Measurements from ENCODE around the gene WDR62. TPM values are rescaled to one million over a fixed set of nuclear protein-coding genes. Genes with fewer than 3 reads are reported as not detected.

Gene WDR62
- total and polyA plus RNA-seq, 10 of the 15 experiments (the other 5 are each of a cell fraction or from before 2014, with no cell fraction given) = 0.08 to 20.6 (median 10.9) TPM

- no peak for ATAC-seq
- no peaks in the 10 kb centered on the region for H3K9me3 ChIP-seq (replicated peaks; ENCODE audit: control insufficient read depth, insufficient read depth, low read length)
- H4K20me1 ChIP-seq (ENCODE audit: control insufficient read depth, insufficient read depth) = no peaks in the 10 kb centered on the region
- H3K79me2 ChIP-seq (ENCODE audit: control insufficient read depth, insufficient read depth, low read length) = peaks cover 20% of the 10 kb centered on the region
- 94% methylated on average over 12 of the region's 12 CpGs for WGBS (ENCODE audit: insufficient coverage, insufficient replicate concordance, low lambda C conversion rate, missing lambda C conversion rate)
- H3K4me1 ChIP-seq (ENCODE audit: control insufficient read depth, insufficient read depth, low read length) = peaks cover 3% of the 10 kb centered on the region; the same call in 1 of the 2 replicates
- ChIA-PET RAD21 (ENCODE audit: unreplicated experiment) (no interaction called here), SMC1A (ENCODE audit: uncharacterized antibody, unreplicated experiment) (no interaction called here), POLR2A (no interaction called here), CTCF (interaction anchor here (0.8 to 0.9 kb wide), 3 partner anchors 57 to 111 kb away, joined by 3 to 7 read pairs (median 4); no protein-coding TSS in a partner anchor)
- H3K4me2 ChIP-seq (ENCODE audit: control insufficient read depth, insufficient read depth) = no peak overlapping the region
- no peak overlapping the region for H3K4me3 ChIP-seq
- in situ Hi-C loops (cut with MboI) = no loop called here
- no peak overlapping the region for H2AFZ ChIP-seq (ENCODE audit: control insufficient read depth, low read depth, low read length)
- H3K36me3 ChIP-seq (ENCODE audit: control insufficient read depth in 2 of 2, insufficient read depth in 2 of 2, low read length in 1 of 2) = peaks cover 3 to 13% of the 10 kb centered on the region in 2 experiments; a peak in 3 of 4 replicates
- FAIRE-seq = no peak
- DNase-seq (ENCODE audit: low read depth, low spot score) = no peak
- intact Hi-C loops (cut with micrococcal nuclease; ENCODE audit: unreplicated experiment) = no loop called here
- H3K27ac ChIP-seq (ENCODE audit: control insufficient read depth, insufficient read depth) = no peak overlapping the region
- H3K27me3 ChIP-seq (replicated peaks in 1 of 2; ENCODE audit: control insufficient read depth in 2 of 2, insufficient read depth in 2 of 2, low read length in 1 of 2) = no peaks in the 10 kb centered on the region
- no peak overlapping the region for H3K9ac ChIP-seq (ENCODE audit: control insufficient read depth, insufficient read depth, low read length)
- BruUV-seq (replicated peaks) = no TSS peak
- TF ChIP-seq ZBED1 (IDR thresholded peaks at IDR 0.05; ENCODE audit: borderline replicate concordance) (no peak), CUX1 (IDR thresholded peaks at IDR 0.05; ENCODE audit: insufficient replicate concordance, low read depth, low read length) (no peak), ATF2 (IDR thresholded peaks at IDR 0.05; ENCODE audit: low read length) (no peak), KDM1A (IDR thresholded peaks at IDR 0.05; ENCODE audit: borderline replicate concordance) (no peak), MYB (IDR thresholded peaks at IDR 0.05; ENCODE audit: borderline replicate concordance, low read depth, low read length) (no peak), ESRRA (IDR thresholded peaks at IDR 0.05; ENCODE audit: low read length) (no peak), NKRF (conservative IDR thresholded peaks at IDR 0.05) (no peak), POU2F2 (IDR thresholded peaks at IDR 0.05; ENCODE audit: borderline replicate concordance, low read depth, low read length) (no peak), SIX5 (IDR thresholded peaks at IDR 0.05; ENCODE audit: low read depth, low read length, severe bottlenecking) (no peak), YBX1 (IDR thresholded peaks at IDR 0.05) (no peak), HSF1 (IDR thresholded peaks at IDR 0.05; ENCODE audit: low read depth, low read length) (no peak), CHD2 (IDR thresholded peaks at IDR 0.05; ENCODE audit: borderline replicate concordance, low read depth, low read length) (no peak)
These were observed 3.9 kb downstream of the WDR62 start for GRCh38 chr19:36058481-36059179.
